GM23338 (cell line): ENCODE data around the gene CFDP1.

ENCODE experiments used
- CREB1 ChIP-seq: fragments of 250-450 bp; sonication (Bioruptor Pico); IDR thresholded peaks from 2 replicates; pipeline ENCODE4 v1.5.0; 2020; ENCODE audit warnings: low read depth, mild to moderate bottlenecking, moderate library complexity
- CTCF ChIP-seq, 2 experiments: fragments of 200-600 bp in 1 of 2; sonication (generic) in 1 of 2; conservative IDR thresholded peaks; 2 replicates each; pipeline versions ENCODE4 v1.5.1 to v1.6.1; 2016 to 2017; ENCODE audit warnings: antibody characterized with exemption in 2 of 2, low read depth in 2 of 2, mild to moderate bottlenecking in 2 of 2, moderate library complexity in 1 of 2
- EZH2 ChIP-seq: fragments of 200-600 bp; sonication (generic); IDR thresholded peaks from one replicate; pipeline ENCODE4 v1.8.0; 2017; ENCODE audit warnings: antibody characterized with exemption, mild to moderate bottlenecking, low read depth; ENCODE audit not compliant: unreplicated experiment
- POLR2AphosphoS5 ChIP-seq: IDR thresholded peaks from 2 replicates; pipeline ENCODE4 v1.6.1; 2016; ENCODE audit warnings: antibody characterized with exemption, low read depth
- TF ChIP-seq, protein P1 (sequence below): IDR thresholded peaks from one replicate; pipeline ENCODE4 v1.6.1; 2018; ENCODE audit warnings: antibody characterized with exemption; ENCODE audit not compliant: unreplicated experiment

DNA sequence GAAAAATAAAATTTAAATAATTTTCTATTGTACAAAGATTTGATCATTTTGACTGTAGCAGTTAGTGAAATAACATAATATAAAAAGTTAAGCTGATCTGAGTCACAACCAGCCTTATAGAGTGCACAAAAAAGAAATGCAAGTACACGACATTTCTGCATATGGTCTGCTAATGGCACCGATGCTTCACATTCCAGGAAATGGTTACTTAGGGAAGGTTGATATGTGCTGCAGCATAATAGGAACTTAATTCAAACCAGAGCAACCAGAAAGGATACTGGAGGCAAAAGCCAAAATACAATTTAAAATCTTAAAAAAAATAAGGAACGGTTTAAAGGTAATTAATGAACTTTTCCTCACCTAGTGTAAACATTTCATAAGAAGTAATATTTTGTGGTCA, 10.0 kb upstream of the CFDP1 start:
- TF ChIP-seq CTCF (conservative IDR thresholded peaks at IDR 0.05; ENCODE audit: low read depth in 2 of 2) (no peak), POLR2AphosphoS5 (no peak), CREB1 (CRISPR knock-in tag) (no peak), EZH2 (no peak)
- TF ChIP-seq, protein P1, sequence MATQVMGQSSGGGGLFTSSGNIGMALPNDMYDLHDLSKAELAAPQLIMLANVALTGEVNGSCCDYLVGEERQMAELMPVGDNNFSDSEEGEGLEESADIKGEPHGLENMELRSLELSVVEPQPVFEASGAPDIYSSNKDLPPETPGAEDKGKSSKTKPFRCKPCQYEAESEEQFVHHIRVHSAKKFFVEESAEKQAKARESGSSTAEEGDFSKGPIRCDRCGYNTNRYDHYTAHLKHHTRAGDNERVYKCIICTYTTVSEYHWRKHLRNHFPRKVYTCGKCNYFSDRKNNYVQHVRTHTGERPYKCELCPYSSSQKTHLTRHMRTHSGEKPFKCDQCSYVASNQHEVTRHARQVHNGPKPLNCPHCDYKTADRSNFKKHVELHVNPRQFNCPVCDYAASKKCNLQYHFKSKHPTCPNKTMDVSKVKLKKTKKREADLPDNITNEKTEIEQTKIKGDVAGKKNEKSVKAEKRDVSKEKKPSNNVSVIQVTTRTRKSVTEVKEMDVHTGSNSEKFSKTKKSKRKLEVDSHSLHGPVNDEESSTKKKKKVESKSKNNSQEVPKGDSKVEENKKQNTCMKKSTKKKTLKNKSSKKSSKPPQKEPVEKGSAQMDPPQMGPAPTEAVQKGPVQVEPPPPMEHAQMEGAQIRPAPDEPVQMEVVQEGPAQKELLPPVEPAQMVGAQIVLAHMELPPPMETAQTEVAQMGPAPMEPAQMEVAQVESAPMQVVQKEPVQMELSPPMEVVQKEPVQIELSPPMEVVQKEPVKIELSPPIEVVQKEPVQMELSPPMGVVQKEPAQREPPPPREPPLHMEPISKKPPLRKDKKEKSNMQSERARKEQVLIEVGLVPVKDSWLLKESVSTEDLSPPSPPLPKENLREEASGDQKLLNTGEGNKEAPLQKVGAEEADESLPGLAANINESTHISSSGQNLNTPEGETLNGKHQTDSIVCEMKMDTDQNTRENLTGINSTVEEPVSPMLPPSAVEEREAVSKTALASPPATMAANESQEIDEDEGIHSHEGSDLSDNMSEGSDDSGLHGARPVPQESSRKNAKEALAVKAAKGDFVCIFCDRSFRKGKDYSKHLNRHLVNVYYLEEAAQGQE: no peak
